ENCODE results near the gene ABCA7.

ABCA7 gene

GRCh38 chr19:1073956-1074517 is 34.1 kb downstream of the ABCA7 start:
- FAIRE-seq, result no peak

GRCh38 chr19:1074544-1075283 is 34.8 kb downstream of the ABCA7 start:
- no peak for FAIRE-seq

- FAIRE-seq, result no peak
Measured at GRCh38 chr19:1076046-1076386, 36.1 kb downstream of the ABCA7 start.

GRCh38 chr19:1076951-1077350 is 37.0 kb downstream of the ABCA7 start:
- no peak for FAIRE-seq

GRCh38 chr19:1079566-1080111 is 39.7 kb downstream of the ABCA7 start:
- no peak for FAIRE-seq

GRCh38 chr19:1080360-1081161 is 40.7 kb downstream of the ABCA7 start:
- no peak for FAIRE-seq

- no peak for FAIRE-seq
Measured at GRCh38 chr19:1081301-1082164, 41.6 kb downstream of the ABCA7 start.

- no peak for FAIRE-seq
Measured at GRCh38 chr19:1082165-1082927, 42.4 kb downstream of the ABCA7 start.

GRCh38 chr19:1082928-1083816 is 43.3 kb downstream of the ABCA7 start:
- no peak for FAIRE-seq

GRCh38 chr19:1084024-1084868 is 44.3 kb downstream of the ABCA7 start:
- no peak for FAIRE-seq

GRCh38 chr19:1085053-1085658 is 45.2 kb downstream of the ABCA7 start:
- no peak for FAIRE-seq

GRCh38 chr19:1085676-1086442 is 46.0 kb downstream of the ABCA7 start:
- FAIRE-seq, result no peak

GRCh38 chr19:1086613-1087012 is 46.7 kb downstream of the ABCA7 start:
- no peak for FAIRE-seq

GRCh38 chr19:1087813-1088415 is 48.0 kb downstream of the ABCA7 start:
- FAIRE-seq, result no peak

- no peak for FAIRE-seq
Measured at GRCh38 chr19:1088416-1089010, 48.6 kb downstream of the ABCA7 start.

- no peak for FAIRE-seq
Measured at GRCh38 chr19:1089126-1089771, 49.3 kb downstream of the ABCA7 start.

- no peak for FAIRE-seq
Measured at GRCh38 chr19:1089891-1090290, 50.0 kb downstream of the ABCA7 start.

Data from TTC549 (cell line).